ENCODE measurements around the gene SMIM17.

GRCh38 chr19:56670401-56670960 is 27.5 kb downstream of the SMIM17 start:
- no peak for TF ChIP-seq SUZ12 (IDR thresholded peaks at IDR 0.05)
- no peak for TF ChIP-seq FOXM1 (IDR thresholded peaks at IDR 0.05; ENCODE audit: borderline replicate concordance)
- no peak for TF ChIP-seq FOXK2 (IDR thresholded peaks at IDR 0.05)
- TF ChIP-seq, protein P1, sequence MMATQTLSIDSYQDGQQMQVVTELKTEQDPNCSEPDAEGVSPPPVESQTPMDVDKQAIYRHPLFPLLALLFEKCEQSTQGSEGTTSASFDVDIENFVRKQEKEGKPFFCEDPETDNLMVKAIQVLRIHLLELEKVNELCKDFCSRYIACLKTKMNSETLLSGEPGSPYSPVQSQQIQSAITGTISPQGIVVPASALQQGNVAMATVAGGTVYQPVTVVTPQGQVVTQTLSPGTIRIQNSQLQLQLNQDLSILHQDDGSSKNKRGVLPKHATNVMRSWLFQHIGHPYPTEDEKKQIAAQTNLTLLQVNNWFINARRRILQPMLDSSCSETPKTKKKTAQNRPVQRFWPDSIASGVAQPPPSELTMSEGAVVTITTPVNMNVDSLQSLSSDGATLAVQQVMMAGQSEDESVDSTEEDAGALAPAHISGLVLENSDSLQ (IDR thresholded peaks at IDR 0.05): no peak
- no peak for TF ChIP-seq HDGF (IDR thresholded peaks at IDR 0.05; ENCODE audit: borderline replicate concordance)
- TF ChIP-seq NFRKB (IDR thresholded peaks at IDR 0.05): no peak
- no peak for TF ChIP-seq FOXA1 (IDR thresholded peaks at IDR 0.05)
- TF ChIP-seq ZNF384 (IDR thresholded peaks at IDR 0.05): no peak

Data from HEK293T (cell line).